NCI-H82 (cell line): ENCODE data around the gene GALNT18.

Source experiments
- DNase-seq: peaks from one replicate; lab custom pipeline; 2025; lab: John Stamatoyannopoulos, UW

Gene GALNT18

GRCh38 chr11:11231763-11232162 is 390.0 kb downstream of the GALNT18 start:
- DNase-seq: no peak

DNA sequence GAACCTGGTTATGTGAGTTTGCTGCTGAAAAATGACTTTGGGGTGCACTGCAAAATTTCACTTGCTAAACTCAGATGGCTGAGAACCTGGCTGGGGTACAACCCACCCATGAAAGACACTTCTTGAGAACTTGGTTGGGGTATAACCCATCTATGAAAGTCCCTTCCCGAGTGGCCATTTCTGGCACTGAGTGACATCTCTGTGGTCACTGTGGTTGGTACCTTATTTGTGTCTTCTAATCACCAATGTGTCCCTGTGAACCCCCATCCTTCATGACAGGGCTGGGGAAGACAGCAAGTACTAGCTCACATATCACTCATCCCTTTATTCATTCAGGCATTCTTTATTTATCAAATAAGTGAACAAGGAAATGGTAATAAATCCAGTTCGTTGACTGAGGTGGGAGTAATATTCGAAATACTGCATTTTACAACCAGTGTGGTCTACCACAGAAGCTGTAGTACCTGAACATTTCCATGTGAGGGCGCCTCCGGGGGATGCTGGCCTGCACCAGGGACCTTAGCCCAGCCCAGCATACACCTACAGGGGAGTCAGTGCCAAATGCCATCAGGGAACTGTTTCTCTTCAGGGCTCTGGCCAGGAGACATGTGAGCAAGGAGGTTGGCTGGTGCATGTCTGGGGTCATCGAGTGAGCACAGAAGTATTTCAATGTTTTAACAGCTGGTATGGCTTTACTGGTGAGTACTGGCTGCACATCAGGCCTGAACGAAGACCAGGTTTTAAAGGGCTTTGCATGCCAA is 390.8 kb downstream of the GALNT18 start:
- DNase-seq: peak; percentile 16

DNA sequence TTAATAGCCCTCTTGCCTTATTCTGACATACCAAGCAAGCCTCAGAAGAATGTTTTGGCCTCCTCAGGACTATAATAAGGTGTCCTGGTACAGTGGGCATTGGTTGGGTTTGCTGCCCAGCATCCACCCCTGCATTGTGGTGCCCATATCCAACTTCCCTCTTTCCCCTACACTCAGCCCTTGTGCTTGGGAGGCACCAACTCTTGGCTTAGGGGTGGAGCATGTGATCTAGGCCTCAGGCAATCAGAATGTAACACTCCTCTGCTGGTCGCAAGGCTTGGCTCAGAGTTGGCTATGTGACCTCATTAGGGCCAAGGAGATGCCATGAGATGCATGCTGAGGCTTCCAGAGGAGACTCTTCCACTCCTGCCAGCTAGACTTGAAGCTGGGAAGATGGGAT is 391.7 kb downstream of the GALNT18 start:
- no peak for DNase-seq

DNA sequence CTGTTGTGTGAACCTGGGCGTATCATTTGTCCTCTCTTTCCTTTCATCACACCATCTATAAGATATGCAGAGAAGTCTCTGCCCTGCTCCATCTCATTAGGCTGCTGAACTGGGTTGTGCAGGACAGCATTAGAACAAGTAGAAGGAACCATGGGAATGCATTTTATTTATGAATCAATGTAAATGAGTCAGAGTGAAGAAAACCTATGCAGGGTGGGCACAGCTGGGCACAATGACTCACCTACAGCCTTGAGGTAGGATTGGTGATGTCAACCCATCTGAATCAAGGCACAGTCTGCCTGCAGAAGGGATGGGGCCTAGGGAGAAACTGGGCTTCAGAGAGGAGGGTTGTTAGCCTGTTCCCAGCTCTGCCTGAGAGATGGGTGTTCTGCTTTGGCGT is 392.2 kb downstream of the GALNT18 start:
- DNase-seq: no peak

GRCh38 chr11:11227296-11228085 is 394.3 kb downstream of the GALNT18 start:
- DNase-seq: no peak
